ENCODE data around the gene MFNG. TPM values are rescaled to one million over a fixed set of nuclear protein-coding genes. Genes with fewer than 3 reads are reported as not detected.

MFNG gene
- total RNA-seq, 1 experiment from 2014 or later: 4.5 TPM

DNA sequence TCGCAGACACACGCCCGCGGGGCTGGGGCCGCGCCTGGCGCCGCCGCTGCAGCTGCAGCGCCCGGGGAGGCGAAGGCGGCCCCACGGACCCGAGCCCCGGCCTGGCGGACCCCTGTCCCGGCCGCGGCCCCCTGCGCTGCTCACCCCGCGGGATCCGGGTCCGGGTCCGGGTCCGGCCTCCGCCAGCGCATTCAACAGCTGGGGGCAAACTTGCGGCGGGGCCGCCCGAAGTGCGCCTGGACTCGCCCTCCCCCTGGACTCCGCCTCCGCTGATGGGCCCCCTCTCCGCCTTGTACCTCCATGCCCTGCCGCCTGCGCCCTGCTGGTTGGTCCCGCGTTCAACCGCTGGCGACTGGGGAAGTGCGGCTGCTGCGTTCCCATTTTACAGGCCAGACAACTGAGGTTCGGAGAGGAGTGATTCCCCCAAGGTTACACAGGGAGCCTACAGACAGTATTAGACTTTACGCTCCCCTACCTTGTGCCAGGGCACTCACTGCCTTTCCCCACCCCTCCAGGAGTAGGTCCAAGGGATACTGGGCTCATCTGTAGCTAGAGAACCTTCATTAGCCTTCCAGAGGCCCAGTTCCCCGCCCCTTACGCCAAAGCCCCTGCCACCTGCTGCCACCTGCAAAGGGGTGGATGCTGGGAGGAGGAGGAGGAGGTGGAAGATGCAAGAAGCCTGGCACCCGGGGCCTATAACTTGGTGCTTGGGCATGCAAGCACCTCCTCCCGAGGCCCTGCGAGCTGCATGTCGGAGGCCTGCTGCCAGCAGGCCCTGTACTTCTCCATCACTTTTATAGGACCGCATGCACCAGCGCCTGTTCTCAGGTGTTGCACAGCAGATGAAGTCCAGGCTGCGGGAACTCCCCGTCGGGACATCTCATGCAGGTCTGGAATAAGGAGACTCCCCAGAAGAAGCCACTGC is 58.2 kb downstream of the MFNG start:
- ChIA-PET POLR2A (no interaction called here), RAD21 (ENCODE audit: low non-redundant PET in 1 of 2, low total read pairs in 2 of 2, uncharacterized antibody in 2 of 2, unreplicated experiment in 2 of 2) (interaction anchor here in 1 of 2 experiments (2.1 kb wide), 1 partner anchor 111 kb away, joined by 6 read pairs; no protein-coding TSS in a partner anchor), CTCF (interaction anchor here (1.1 to 5.7 kb wide), 6 partner anchors 11 to 116 kb away, joined by 3 to 47 read pairs (median 8); no protein-coding TSS in a partner anchor)
- no peaks in the 10 kb centered on the region for H4K20me1 ChIP-seq (ENCODE audit: insufficient read depth)
- ATAC-seq (peak; percentile 13), DNase-seq (ENCODE audit: low read depth, low spot score) (no peak)
- BruUV-seq (replicated peaks): TSS peak; percentile 30
- H3K27ac ChIP-seq (ENCODE audit: low read depth, low read length): peak overlapping the region; percentile 95
- H3K9me3 ChIP-seq (ENCODE audit: control insufficient read depth in 1 of 2, insufficient read depth in 1 of 2, low read depth in 1 of 2, low read length in 2 of 2): peaks cover 0 to 6% of the 10 kb centered on the region in 2 experiments; a peak in 1 of 4 replicates
- H3K27me3 ChIP-seq (ENCODE audit: insufficient read depth, low read length): no peaks in the 10 kb centered on the region
- H3K9me2 ChIP-seq (ENCODE audit: insufficient read depth): no peaks in the 10 kb centered on the region
- peaks cover 52% of the 10 kb centered on the region for H3K79me2 ChIP-seq (ENCODE audit: insufficient read depth, low read length)
- peak overlapping the region; percentile 85 for H3K9ac ChIP-seq (ENCODE audit: low read length)
- H3K36me3 ChIP-seq (ENCODE audit: control insufficient read depth in 1 of 2, insufficient read depth in 2 of 2, low read length in 2 of 2): no peaks in the 10 kb centered on the region
- TF ChIP-seq ZNF274 (IDR thresholded peaks at IDR 0.05; ENCODE audit: low read depth, low read length) (no peak), EGR1 (IDR thresholded peaks at IDR 0.05; ENCODE audit: low read depth) (no peak), TCF7L2 (IDR thresholded peaks at IDR 0.05; ENCODE audit: borderline replicate concordance, extremely low read depth, insufficient read depth, insufficient read length) (no peak)
- no peak overlapping the region for H2AFZ ChIP-seq (ENCODE audit: low read depth, low read length, poor library complexity, severe bottlenecking)
- peaks cover 44 to 83% of the 10 kb centered on the region in 2 experiments for H3K4me1 ChIP-seq (ENCODE audit: control insufficient read depth in 1 of 2, insufficient read depth in 2 of 2, low read length in 2 of 2)
- H3K4me3 ChIP-seq (replicated peaks in 1 of 2; ENCODE audit: low read depth in 1 of 2, low read length in 2 of 2): peak overlapping the region; percentile 70 to 87
- intact Hi-C loops (cut with micrococcal nuclease): no loop called here
- H3K4me2 ChIP-seq (ENCODE audit: low read length): peak overlapping the region; percentile 93

DNA sequence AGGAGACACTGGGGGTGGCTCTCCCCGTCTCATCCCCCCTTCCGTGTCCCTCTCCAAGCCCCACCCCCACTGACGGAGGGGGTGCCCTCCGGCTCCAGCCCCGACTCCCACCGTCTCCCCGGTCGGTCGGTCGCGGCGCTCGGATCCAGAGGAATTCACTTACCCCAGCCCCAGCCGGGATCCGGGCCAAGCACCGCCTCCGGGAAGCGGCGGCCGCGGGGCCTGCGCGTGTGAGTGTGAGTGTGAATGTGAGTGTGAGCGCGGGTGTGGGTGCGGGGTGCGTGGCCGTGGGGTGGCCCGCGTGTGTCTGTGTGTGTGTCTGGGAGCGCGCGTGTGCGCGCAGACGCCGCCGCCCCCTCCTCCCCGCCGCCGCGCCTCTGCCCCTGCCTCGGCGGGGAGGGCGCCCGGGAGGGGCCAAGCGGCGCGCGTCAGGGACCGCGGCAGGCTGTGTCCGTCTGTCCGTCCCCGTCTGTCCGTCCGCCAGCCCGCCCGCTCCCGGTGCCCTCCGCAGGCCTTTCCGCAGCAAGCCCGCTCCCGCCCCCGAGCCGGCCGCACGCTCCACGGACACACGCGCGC is 59.0 kb downstream of the MFNG start, which contains the start of gene ELFN2:
ELFN2 (minus strand) TSS at position 345 of the 576 bp plus-strand sequence. CDS start 51,945 bp downstream, outside the sequence.
- no peaks in the 10 kb centered on the region for H3K9me2 ChIP-seq (ENCODE audit: insufficient read depth)
- intact Hi-C loops (cut with micrococcal nuclease): no loop called here
- TF ChIP-seq ZFX (IDR thresholded peaks at IDR 0.05): peak; percentile 53; the same call in 1 of the 2 replicates
- TF ChIP-seq, protein P1, sequence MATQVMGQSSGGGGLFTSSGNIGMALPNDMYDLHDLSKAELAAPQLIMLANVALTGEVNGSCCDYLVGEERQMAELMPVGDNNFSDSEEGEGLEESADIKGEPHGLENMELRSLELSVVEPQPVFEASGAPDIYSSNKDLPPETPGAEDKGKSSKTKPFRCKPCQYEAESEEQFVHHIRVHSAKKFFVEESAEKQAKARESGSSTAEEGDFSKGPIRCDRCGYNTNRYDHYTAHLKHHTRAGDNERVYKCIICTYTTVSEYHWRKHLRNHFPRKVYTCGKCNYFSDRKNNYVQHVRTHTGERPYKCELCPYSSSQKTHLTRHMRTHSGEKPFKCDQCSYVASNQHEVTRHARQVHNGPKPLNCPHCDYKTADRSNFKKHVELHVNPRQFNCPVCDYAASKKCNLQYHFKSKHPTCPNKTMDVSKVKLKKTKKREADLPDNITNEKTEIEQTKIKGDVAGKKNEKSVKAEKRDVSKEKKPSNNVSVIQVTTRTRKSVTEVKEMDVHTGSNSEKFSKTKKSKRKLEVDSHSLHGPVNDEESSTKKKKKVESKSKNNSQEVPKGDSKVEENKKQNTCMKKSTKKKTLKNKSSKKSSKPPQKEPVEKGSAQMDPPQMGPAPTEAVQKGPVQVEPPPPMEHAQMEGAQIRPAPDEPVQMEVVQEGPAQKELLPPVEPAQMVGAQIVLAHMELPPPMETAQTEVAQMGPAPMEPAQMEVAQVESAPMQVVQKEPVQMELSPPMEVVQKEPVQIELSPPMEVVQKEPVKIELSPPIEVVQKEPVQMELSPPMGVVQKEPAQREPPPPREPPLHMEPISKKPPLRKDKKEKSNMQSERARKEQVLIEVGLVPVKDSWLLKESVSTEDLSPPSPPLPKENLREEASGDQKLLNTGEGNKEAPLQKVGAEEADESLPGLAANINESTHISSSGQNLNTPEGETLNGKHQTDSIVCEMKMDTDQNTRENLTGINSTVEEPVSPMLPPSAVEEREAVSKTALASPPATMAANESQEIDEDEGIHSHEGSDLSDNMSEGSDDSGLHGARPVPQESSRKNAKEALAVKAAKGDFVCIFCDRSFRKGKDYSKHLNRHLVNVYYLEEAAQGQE (IDR thresholded peaks at IDR 0.05; ENCODE audit: low read depth): no peak
- H3K79me2 ChIP-seq (ENCODE audit: insufficient read depth, low read length): peaks cover 58% of the 10 kb centered on the region
- BruUV-seq (replicated peaks): no TSS peak
- DNase-seq (ENCODE audit: low read depth, low spot score) (no peak), ATAC-seq (peak; percentile 37)
- ChIA-PET CTCF (interaction anchor here (5.7 kb wide), 1 partner anchor 110 kb away, joined by 47 read pairs; no protein-coding TSS in a partner anchor), RAD21 (ENCODE audit: low non-redundant PET in 1 of 2, low total read pairs in 2 of 2, uncharacterized antibody in 2 of 2, unreplicated experiment in 2 of 2) (no interaction called here), POLR2A (no interaction called here)
- no peaks in the 10 kb centered on the region for H3K27me3 ChIP-seq (ENCODE audit: insufficient read depth, low read length)
- H3K4me2 ChIP-seq (ENCODE audit: low read length): peak within 1 kb of the TSS; percentile 93
- no peaks in the 10 kb centered on the region for H3K36me3 ChIP-seq (ENCODE audit: control insufficient read depth in 1 of 2, insufficient read depth in 2 of 2, low read length in 2 of 2)
- peak within 1 kb of the TSS; percentile 25 for H2AFZ ChIP-seq (ENCODE audit: low read depth, low read length, poor library complexity, severe bottlenecking)
- peak within 1 kb of the TSS; percentile 85 for H3K9ac ChIP-seq (ENCODE audit: low read length)
- H3K9me3 ChIP-seq (ENCODE audit: control insufficient read depth in 1 of 2, insufficient read depth in 1 of 2, low read depth in 1 of 2, low read length in 2 of 2): no peaks in the 10 kb centered on the region
- no peaks in the 10 kb centered on the region for H4K20me1 ChIP-seq (ENCODE audit: insufficient read depth)
- peak within 1 kb of the TSS; percentile 95 for H3K27ac ChIP-seq (ENCODE audit: low read depth, low read length)
- peak within 1 kb of the TSS; percentile 70 to 87 for H3K4me3 ChIP-seq (replicated peaks in 1 of 2; ENCODE audit: low read depth in 1 of 2, low read length in 2 of 2)
- H3K4me1 ChIP-seq (ENCODE audit: control insufficient read depth in 1 of 2, insufficient read depth in 2 of 2, low read length in 2 of 2): peaks cover 37 to 75% of the 10 kb centered on the region in 2 experiments

Data from HCT116 (cell line).